ENCODE results near the gene ABCA3. TPM values are rescaled to one million over a fixed set of nuclear protein-coding genes. Genes with fewer than 3 reads are reported as not detected.

Gene ABCA3
- total RNA-seq, 1 donor from 2014 or later: 8.3 TPM

- intact Hi-C loops (cut with micrococcal nuclease): no loop called here
- H3K4me3 Mint-ChIP-seq: no peak overlapping the region
- H3K27ac Mint-ChIP-seq: no peak overlapping the region
- no peaks in the 10 kb centered on the region for H3K4me1 Mint-ChIP-seq
- no peaks in the 10 kb centered on the region for H3K27me3 Mint-ChIP-seq
- no peaks in the 10 kb centered on the region for H3K9me3 Mint-ChIP-seq
- no peaks in the 10 kb centered on the region for H3K36me3 Mint-ChIP-seq (ENCODE audit: low read depth)
- DNase-seq: no peak
Observed at GRCh38 chr16:2287916-2288547, 52.5 kb downstream of the ABCA3 start.

- intact Hi-C loops (cut with micrococcal nuclease): no loop called here
- H3K27ac Mint-ChIP-seq: no peak overlapping the region
- H3K9me3 Mint-ChIP-seq: no peaks in the 10 kb centered on the region
- no peaks in the 10 kb centered on the region for H3K4me1 Mint-ChIP-seq
- H3K4me3 Mint-ChIP-seq: no peak overlapping the region
- no peak for DNase-seq
- H3K27me3 Mint-ChIP-seq: no peaks in the 10 kb centered on the region
- H3K36me3 Mint-ChIP-seq (ENCODE audit: low read depth): no peaks in the 10 kb centered on the region
Observed at GRCh38 chr16:2286550-2286949, 54.0 kb downstream of the ABCA3 start.

GRCh38 chr16:2285731-2286191 lies 54.8 kb downstream of the ABCA3 start:
- DNase-seq: no peak
- intact Hi-C loops (cut with micrococcal nuclease): no loop called here
- Mint-ChIP-seq H3K4me3 (no peak overlapping the region), H3K9me3 (no peaks in the 10 kb centered on the region), H3K36me3 (ENCODE audit: low read depth) (no peaks in the 10 kb centered on the region), H3K27ac (no peak overlapping the region), H3K4me1 (no peaks in the 10 kb centered on the region), H3K27me3 (no peaks in the 10 kb centered on the region)

GRCh38 chr16:2284797-2285576 lies 55.5 kb downstream of the ABCA3 start:
- Mint-ChIP-seq H3K9me3 (no peaks in the 10 kb centered on the region), H3K4me3 (no peak overlapping the region), H3K36me3 (ENCODE audit: low read depth) (no peaks in the 10 kb centered on the region), H3K27ac (no peak overlapping the region), H3K27me3 (no peaks in the 10 kb centered on the region), H3K4me1 (no peaks in the 10 kb centered on the region)
- intact Hi-C loops (cut with micrococcal nuclease): no loop called here
- no peak for DNase-seq

- Mint-ChIP-seq H3K36me3 (ENCODE audit: low read depth) (no peaks in the 10 kb centered on the region), H3K27ac (no peak overlapping the region), H3K4me3 (no peak overlapping the region), H3K27me3 (no peaks in the 10 kb centered on the region), H3K9me3 (no peaks in the 10 kb centered on the region), H3K4me1 (no peaks in the 10 kb centered on the region)
- intact Hi-C loops (cut with micrococcal nuclease): no loop called here
- DNase-seq: no peak
Observed at GRCh38 chr16:2284001-2284770, 56.3 kb downstream of the ABCA3 start.

- no peak for DNase-seq
- no peak overlapping the region for H3K27ac Mint-ChIP-seq
- intact Hi-C loops (cut with micrococcal nuclease): no loop called here
- H3K4me1 Mint-ChIP-seq: no peaks in the 10 kb centered on the region
- no peaks in the 10 kb centered on the region for H3K27me3 Mint-ChIP-seq
- H3K9me3 Mint-ChIP-seq: no peaks in the 10 kb centered on the region
- no peak overlapping the region for H3K4me3 Mint-ChIP-seq
- H3K36me3 Mint-ChIP-seq (ENCODE audit: low read depth): no peaks in the 10 kb centered on the region
Observed at GRCh38 chr16:2282866-2283555, 57.5 kb downstream of the ABCA3 start.

- intact Hi-C loops (cut with micrococcal nuclease): no loop called here
- Mint-ChIP-seq H3K27ac (no peak overlapping the region), H3K27me3 (no peaks in the 10 kb centered on the region), H3K4me3 (no peak overlapping the region), H3K36me3 (ENCODE audit: low read depth) (no peaks in the 10 kb centered on the region), H3K4me1 (no peaks in the 10 kb centered on the region), H3K9me3 (no peaks in the 10 kb centered on the region)
- no peak for DNase-seq
Observed at GRCh38 chr16:2282262-2282661, 58.3 kb downstream of the ABCA3 start.

GRCh38 chr16:2280981-2281542 lies 59.5 kb downstream of the ABCA3 start:
- H3K27me3 Mint-ChIP-seq: no peaks in the 10 kb centered on the region
- DNase-seq: no peak
- no peaks in the 10 kb centered on the region for H3K9me3 Mint-ChIP-seq
- no peaks in the 10 kb centered on the region for H3K36me3 Mint-ChIP-seq (ENCODE audit: low read depth)
- no peak overlapping the region for H3K4me3 Mint-ChIP-seq
- H3K4me1 Mint-ChIP-seq: no peaks in the 10 kb centered on the region
- no peak overlapping the region for H3K27ac Mint-ChIP-seq
- intact Hi-C loops (cut with micrococcal nuclease): no loop called here

- no peaks in the 10 kb centered on the region for H3K4me1 Mint-ChIP-seq
Observed at GRCh38 chr16:2280461-2280860, 60.1 kb downstream of the ABCA3 start.

GRCh38 chr16:2278956-2279800 lies 61.4 kb downstream of the ABCA3 start:
- no peak overlapping the region for H3K27ac Mint-ChIP-seq
- no peak overlapping the region for H3K4me3 Mint-ChIP-seq
- no peak for DNase-seq
- no peaks in the 10 kb centered on the region for H3K9me3 Mint-ChIP-seq
- intact Hi-C loops (cut with micrococcal nuclease): no loop called here
- H3K36me3 Mint-ChIP-seq (ENCODE audit: low read depth): no peaks in the 10 kb centered on the region
- no peaks in the 10 kb centered on the region for H3K27me3 Mint-ChIP-seq
- H3K4me1 Mint-ChIP-seq: no peaks in the 10 kb centered on the region

More at GRCh38 chr16:2280461-2280860, 60.1 kb downstream of the ABCA3 start:
- Mint-ChIP-seq H3K27me3 (no peaks in the 10 kb centered on the region), H3K36me3 (ENCODE audit: low read depth) (no peaks in the 10 kb centered on the region), H3K4me3 (no peak overlapping the region), H3K27ac (no peak overlapping the region), H3K9me3 (no peaks in the 10 kb centered on the region)
- DNase-seq: no peak
- intact Hi-C loops (cut with micrococcal nuclease): no loop called here

- no peaks in the 10 kb centered on the region for H3K9me3 Mint-ChIP-seq
- no peak overlapping the region for H3K27ac Mint-ChIP-seq
- intact Hi-C loops (cut with micrococcal nuclease): no loop called here
- no peaks in the 10 kb centered on the region for H3K4me1 Mint-ChIP-seq
- H3K36me3 Mint-ChIP-seq (ENCODE audit: low read depth): no peaks in the 10 kb centered on the region
- no peak overlapping the region for H3K4me3 Mint-ChIP-seq
- H3K27me3 Mint-ChIP-seq: no peaks in the 10 kb centered on the region
- DNase-seq: no peak
Observed at GRCh38 chr16:2278272-2278608, 62.3 kb downstream of the ABCA3 start.

GRCh38 chr16:2277466-2278271 lies 62.9 kb downstream of the ABCA3 start:
- no peaks in the 10 kb centered on the region for H3K27me3 Mint-ChIP-seq
- H3K4me1 Mint-ChIP-seq: no peaks in the 10 kb centered on the region
- H3K36me3 Mint-ChIP-seq (ENCODE audit: low read depth): no peaks in the 10 kb centered on the region
- intact Hi-C loops (cut with micrococcal nuclease): no loop called here
- no peak overlapping the region for H3K4me3 Mint-ChIP-seq
- DNase-seq: no peak
- no peaks in the 10 kb centered on the region for H3K9me3 Mint-ChIP-seq
- H3K27ac Mint-ChIP-seq: no peak overlapping the region
